Right lobe of liver (tissue), 6 donors: Measurements from ENCODE around the gene RRP1. TPM values are rescaled to one million over a fixed set of nuclear protein-coding genes. Genes with fewer than 3 reads are reported as not detected.

Experiments
- ATAC-seq, 4 donors: fragments of 200-7000 bp; cut with Tn5 transposase; one replicate each; pipeline ENCODE4 v1.9.1; 2020; ENCODE audit warnings: mild to moderate bottlenecking in 4 of 4, moderate library complexity in 4 of 4
- DNase-seq, 3 donors: peaks; one replicate each; pipeline ENCODE4 v3.0.0-alpha.2; 2020
- H3K27ac ChIP-seq, 3 donors: fragments of 200-600 bp; one replicate each; pipeline ENCODE4 v1.8.0; 2022
- H3K27me3 ChIP-seq, 2 donors: fragments of 200-600 bp; one replicate each; pipeline ENCODE4 v1.8.0; 2022
- H3K36me3 ChIP-seq, 4 donors: fragments of 200-600 bp; sonication (generic) in 1 of 4; one replicate each; pipeline versions ENCODE4 v1.5.1 to v1.8.0; 2017 to 2022; ENCODE audit warnings: control low read depth in 1 of 4
- H3K4me1 ChIP-seq, 4 donors: fragments of 200-600 bp; sonication (generic) in 1 of 4; one replicate each; pipeline versions ENCODE4 v1.5.1 to v1.8.0; 2017 to 2022; ENCODE audit warnings: control low read depth in 1 of 4
- H3K4me3 ChIP-seq, 3 donors: fragments of 200-600 bp; one replicate each; pipeline ENCODE4 v1.8.0; 2022
- H3K9me3 ChIP-seq, 4 donors: fragments of 200-600 bp; sonication (generic) in 1 of 4; one replicate each; pipeline versions ENCODE4 v1.5.1 to v1.8.0; 2017 to 2022; ENCODE audit warnings: control low read depth in 1 of 4
- CTCF ChIP-seq, 4 donors: fragments of 200-600 bp in 3 of 4; fragments of 450-650 bp in 1 of 4; IDR thresholded peaks; one replicate each; pipeline versions ENCODE4 v1.5.1 to v1.8.0; 2016 to 2022; ENCODE audit warnings: antibody characterized with exemption in 4 of 4, mild to moderate bottlenecking in 2 of 4
- POLR2A ChIP-seq: fragments of 450-650 bp; IDR thresholded peaks from one replicate; pipeline ENCODE4 v1.6.1; 2017; ENCODE audit warnings: antibody characterized with exemption, mild to moderate bottlenecking
- whole genome bisulfite sequencing: methylation state at CpG from one replicate; pipeline ENCODE4 v1.1.6; 2018; ENCODE audit warnings: low coverage, low lambda C conversion rate; ENCODE audit not compliant: insufficient coverage; ENCODE audit errors: missing lambda C conversion rate; 5-methylcytosine and 5-hydroxymethylcytosine counted together
- intact Hi-C, 2 donors: fragments of 100-400 bp; cut with DNase I; formaldehyde crosslinking; loops; one replicate each; pipeline versions ENCODE4 v1.11.2 to v1.14.1; 2022
- total RNA-seq, 6 experiments: library from RNA; depleted of rRNA in 2 of 6; stranded (reverse); fragments of >200 nt in 2 of 6; fragmentation: NEBNext Ultra II Directional in 3 of 6; extraction: Animal tissue kit (Norgen Biotek cat#: 25700) in 3 of 6; gene quantifications; one replicate each; pipeline versions ENCODE4 v1.1.0 to v1.2.4, GENCODE V29; 2016 to 2023
- donor health status: DM: no; HTN: yes; CAD: no.
- donor health status: DM: no; HTN: no; CAD: no.
- donor health status: DM: no; HTN: no; CAD: no.
- donor health status: DM: no; HTN: yes; CAD: no.
- donor health status: DM: no; HTN: yes; CAD: no.

The RRP1 gene
- total RNA-seq, 6 experiments from 2014 or later, result 8.8 to 25.1 (median 12.9) TPM

GRCh38 chr21:43812957-43813655 lies 23.7 kb downstream of the RRP1 start:
- peak in 1 of 3 donors; percentile 16 for DNase-seq
- intact Hi-C loops, result loop anchor here (5.0 to 10.0 kb wide), 3 partner anchors 72 to 164 kb away; no protein-coding TSS in a partner anchor
- no peak for TF ChIP-seq CTCF (IDR thresholded peaks at IDR 0.05)
- no peak for TF ChIP-seq POLR2A
- Histone ChIP-seq H3K4me3 (no peak overlapping the region), H3K9me3 (no peaks in the 10 kb centered on the region), H3K27me3 (no peaks in the 10 kb centered on the region), H3K36me3 (no peaks in the 10 kb centered on the region), H3K27ac (no peak overlapping the region), H3K4me1 (peaks cover 0 to 33% (median 8%) of the 10 kb centered on the region in 4 donors)
- WGBS, result 80% methylated on average over 1 of the region's 19 CpGs
- no peak for ATAC-seq

- intact Hi-C loops, result loop anchor here (5.0 to 10.0 kb wide), 3 partner anchors 71 to 164 kb away; no protein-coding TSS in a partner anchor
- TF ChIP-seq CTCF (IDR thresholded peaks at IDR 0.05), result no peak
- TF ChIP-seq POLR2A, result no peak
- Histone ChIP-seq H3K4me3 (no peak overlapping the region), H3K9me3 (no peaks in the 10 kb centered on the region), H3K36me3 (no peaks in the 10 kb centered on the region), H3K27me3 (no peaks in the 10 kb centered on the region), H3K4me1 (peaks cover 0 to 33% (median 8%) of the 10 kb centered on the region in 4 donors), H3K27ac (no peak overlapping the region)
- DNase-seq (peak in 1 of 3 donors; percentile 23), ATAC-seq (no peak)
- WGBS, result no CpG with 5 or more reads among the region's 5 CpGs
Observed at GRCh38 chr21:43813656-43813980, 24.2 kb downstream of the RRP1 start.

GRCh38 chr21:43814215-43815106 lies 25.1 kb downstream of the RRP1 start:
- Histone ChIP-seq H3K4me1 (peaks cover 0 to 24% (median 8%) of the 10 kb centered on the region in 4 donors), H3K36me3 (no peaks in the 10 kb centered on the region), H3K4me3 (no peak overlapping the region), H3K27ac (no peak overlapping the region), H3K9me3 (no peaks in the 10 kb centered on the region), H3K27me3 (no peaks in the 10 kb centered on the region)
- no peak for ATAC-seq
- 61% methylated on average over 16 of the region's 28 CpGs for WGBS
- intact Hi-C loops, result loop anchor here (5.0 to 10.0 kb wide), 3 partner anchors 70 to 163 kb away; no protein-coding TSS in a partner anchor
- DNase-seq, result peak in 1 of 3 donors; percentile 19
- no peak for TF ChIP-seq CTCF (IDR thresholded peaks at IDR 0.05)
- no peak for TF ChIP-seq POLR2A

- Histone ChIP-seq H3K4me3 (no peak overlapping the region), H3K27me3 (no peaks in the 10 kb centered on the region), H3K27ac (no peak overlapping the region), H3K36me3 (no peaks in the 10 kb centered on the region), H3K4me1 (peaks cover 0 to 21% (median 8%) of the 10 kb centered on the region in 4 donors), H3K9me3 (no peaks in the 10 kb centered on the region)
- ATAC-seq (no peak), DNase-seq (peak in 1 of 3 donors; percentile 16)
- intact Hi-C loops, result loop anchor here (10.0 kb wide), 2 partner anchors 70 to 90 kb away; no protein-coding TSS in a partner anchor
- 16% methylated on average over 19 of the region's 27 CpGs for WGBS
- TF ChIP-seq CTCF (IDR thresholded peaks at IDR 0.05) (no peak), POLR2A (no peak)
Observed at GRCh38 chr21:43815107-43815613, 25.8 kb downstream of the RRP1 start.
